ENCODE measurements around the gene XYLB.
"Not testable (repeated sequence)": the region's sequence is repeated elsewhere in the genome, so short reads cannot be mapped to it uniquely, and the experiment has no call there.

Gene XYLB

DNA sequence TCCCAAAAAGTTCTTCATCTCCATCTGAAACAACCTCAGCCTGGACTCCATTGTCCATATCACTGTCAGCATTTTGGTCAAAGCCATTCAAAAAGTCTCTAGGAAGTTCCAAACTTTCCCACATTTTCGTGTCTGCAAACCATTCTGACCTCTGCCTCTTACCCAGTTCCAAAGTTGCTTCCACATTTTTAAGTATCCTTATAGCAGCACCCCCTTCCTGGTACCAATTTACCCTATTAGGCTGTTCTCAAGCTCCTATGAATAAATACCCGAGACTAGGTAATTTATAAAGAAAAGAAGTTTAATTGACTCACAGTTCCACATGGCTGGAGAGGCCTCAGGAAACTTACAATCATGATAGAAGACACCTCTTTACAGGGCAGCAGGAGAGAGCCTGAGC lies 87.1 kb downstream of the XYLB start:
- H3K27me3 ChIP-seq (ENCODE audit: insufficient read depth, poor library complexity, severe bottlenecking); ATAC-seq (ENCODE audit: low read depth): not testable (repeated sequence)

DNA sequence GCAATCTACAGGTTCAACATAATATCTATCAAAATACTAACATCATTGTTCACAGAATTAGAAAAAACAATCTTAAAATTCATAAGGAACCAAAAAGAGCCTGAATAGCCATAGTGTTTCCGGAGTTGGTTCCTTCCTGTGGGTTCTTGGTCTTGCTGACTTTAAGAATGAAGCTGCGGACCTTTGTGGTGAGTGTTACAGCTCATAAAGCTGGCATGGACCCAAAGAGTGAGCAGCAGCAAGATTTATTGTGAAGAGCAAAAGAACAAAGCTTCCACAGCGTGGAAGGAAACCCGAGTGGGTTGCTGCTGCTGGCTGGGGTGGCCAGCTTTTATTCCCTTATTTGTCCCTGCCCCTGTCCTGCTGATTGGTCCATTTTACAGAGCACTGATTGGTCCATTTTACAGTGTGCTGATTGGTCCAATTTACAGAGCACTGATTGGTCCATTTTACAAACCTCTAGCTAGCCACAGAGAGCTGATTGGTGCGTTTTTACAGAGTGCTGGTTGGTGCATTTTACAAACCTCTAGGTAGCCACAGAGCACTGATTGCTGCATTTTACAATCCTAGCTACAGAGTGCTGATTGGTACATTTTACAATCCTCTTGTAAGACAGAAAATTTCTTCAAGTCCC lies 92.0 kb downstream of the XYLB start:
- H3K27ac ChIP-seq (ENCODE audit: poor library complexity, severe bottlenecking); H3K36me3 ChIP-seq (ENCODE audit: low read depth); H3K4me1 ChIP-seq (ENCODE audit: insufficient read depth, poor library complexity, severe bottlenecking); H3K4me3 ChIP-seq (ENCODE audit: severe bottlenecking); ATAC-seq (ENCODE audit: low read depth); H3K27me3 ChIP-seq (ENCODE audit: insufficient read depth, poor library complexity, severe bottlenecking); H3K9me3 ChIP-seq (ENCODE audit: severe bottlenecking); DNase-seq (ENCODE audit: low spot score): not testable (repeated sequence)

More for the DNA sequence above, 87.1 kb downstream of the XYLB start:
- peaks cover 13% of the 10 kb centered on the region for H3K9me3 ChIP-seq (ENCODE audit: severe bottlenecking)
- H3K4me1 ChIP-seq (ENCODE audit: insufficient read depth, poor library complexity, severe bottlenecking); H3K27ac ChIP-seq (ENCODE audit: poor library complexity, severe bottlenecking); H3K4me3 ChIP-seq (ENCODE audit: severe bottlenecking); DNase-seq (ENCODE audit: low spot score); H3K36me3 ChIP-seq (ENCODE audit: low read depth): not testable (repeated sequence)

DNA sequence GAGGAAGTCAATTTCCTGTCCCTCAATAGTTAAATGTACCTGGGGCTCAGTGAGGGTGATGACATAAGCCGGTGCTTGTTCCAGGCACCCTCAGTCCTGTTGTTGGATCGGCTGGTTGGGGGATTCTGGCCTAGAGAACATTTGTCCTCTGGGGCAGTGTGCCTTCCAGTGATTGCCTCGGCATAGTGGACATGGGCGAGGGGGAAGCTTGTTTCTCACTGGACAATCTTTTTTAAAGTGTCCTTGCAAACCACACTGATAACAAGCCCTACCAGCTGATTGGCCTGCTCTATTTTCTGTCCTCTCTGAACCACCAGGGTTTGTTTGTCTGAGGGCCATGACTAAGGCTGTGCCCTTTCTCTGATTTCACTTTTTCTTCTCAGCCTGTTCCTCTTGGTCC lies 96.6 kb downstream of the XYLB start:
- not testable (repeated sequence) for H3K36me3 ChIP-seq (ENCODE audit: low read depth); DNase-seq (ENCODE audit: low spot score); H3K27ac ChIP-seq (ENCODE audit: poor library complexity, severe bottlenecking); H3K9me3 ChIP-seq (ENCODE audit: severe bottlenecking); H3K4me3 ChIP-seq (ENCODE audit: severe bottlenecking); H3K27me3 ChIP-seq (ENCODE audit: insufficient read depth, poor library complexity, severe bottlenecking); ATAC-seq (ENCODE audit: low read depth); H3K4me1 ChIP-seq (ENCODE audit: insufficient read depth, poor library complexity, severe bottlenecking)

DNA sequence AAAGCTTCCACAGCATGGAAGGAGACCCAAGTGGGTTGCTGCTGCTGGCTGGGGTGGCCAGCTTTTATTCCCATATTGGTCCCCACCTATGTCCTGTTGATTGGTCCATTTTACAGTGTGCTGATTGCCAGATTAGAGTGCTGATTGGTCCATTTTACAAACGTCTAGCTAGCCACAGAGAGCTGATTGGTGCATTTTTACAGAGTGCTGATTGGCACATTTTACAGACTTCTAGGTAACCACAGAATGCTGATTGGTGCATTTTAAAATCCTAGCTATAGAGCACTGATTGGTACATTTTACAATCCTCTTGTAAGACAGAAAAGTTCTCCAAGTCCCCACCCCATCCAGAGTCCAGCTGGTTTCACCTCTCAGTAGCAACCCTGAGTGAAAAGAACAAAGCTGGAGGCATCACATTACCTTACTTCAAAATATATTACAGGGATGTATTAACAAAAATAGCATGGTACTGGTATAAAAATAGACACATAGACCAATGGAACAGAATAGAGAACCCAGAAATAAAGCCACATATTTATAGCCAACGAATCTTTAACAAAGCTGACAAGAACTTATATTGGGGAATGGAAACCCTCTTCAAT lies 99.6 kb downstream of the XYLB start:
- Histone ChIP-seq H3K27me3 (ENCODE audit: insufficient read depth, poor library complexity, severe bottlenecking) (no peaks in the 10 kb centered on the region), H3K4me1 (ENCODE audit: insufficient read depth, poor library complexity, severe bottlenecking) (no peaks in the 10 kb centered on the region), H3K27ac (ENCODE audit: poor library complexity, severe bottlenecking) (no peak overlapping the region), H3K36me3 (ENCODE audit: low read depth) (no peaks in the 10 kb centered on the region), H3K9me3 (ENCODE audit: severe bottlenecking) (no peaks in the 10 kb centered on the region), H3K4me3 (ENCODE audit: severe bottlenecking) (no peak overlapping the region)
- TF ChIP-seq, protein P1, sequence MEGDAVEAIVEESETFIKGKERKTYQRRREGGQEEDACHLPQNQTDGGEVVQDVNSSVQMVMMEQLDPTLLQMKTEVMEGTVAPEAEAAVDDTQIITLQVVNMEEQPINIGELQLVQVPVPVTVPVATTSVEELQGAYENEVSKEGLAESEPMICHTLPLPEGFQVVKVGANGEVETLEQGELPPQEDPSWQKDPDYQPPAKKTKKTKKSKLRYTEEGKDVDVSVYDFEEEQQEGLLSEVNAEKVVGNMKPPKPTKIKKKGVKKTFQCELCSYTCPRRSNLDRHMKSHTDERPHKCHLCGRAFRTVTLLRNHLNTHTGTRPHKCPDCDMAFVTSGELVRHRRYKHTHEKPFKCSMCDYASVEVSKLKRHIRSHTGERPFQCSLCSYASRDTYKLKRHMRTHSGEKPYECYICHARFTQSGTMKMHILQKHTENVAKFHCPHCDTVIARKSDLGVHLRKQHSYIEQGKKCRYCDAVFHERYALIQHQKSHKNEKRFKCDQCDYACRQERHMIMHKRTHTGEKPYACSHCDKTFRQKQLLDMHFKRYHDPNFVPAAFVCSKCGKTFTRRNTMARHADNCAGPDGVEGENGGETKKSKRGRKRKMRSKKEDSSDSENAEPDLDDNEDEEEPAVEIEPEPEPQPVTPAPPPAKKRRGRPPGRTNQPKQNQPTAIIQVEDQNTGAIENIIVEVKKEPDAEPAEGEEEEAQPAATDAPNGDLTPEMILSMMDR (IDR thresholded peaks at IDR 0.05; ENCODE audit: poor library complexity, severe bottlenecking): no peak
- DNase-seq (ENCODE audit: low spot score) (no peak), ATAC-seq (ENCODE audit: low read depth) (no peak)

DNA sequence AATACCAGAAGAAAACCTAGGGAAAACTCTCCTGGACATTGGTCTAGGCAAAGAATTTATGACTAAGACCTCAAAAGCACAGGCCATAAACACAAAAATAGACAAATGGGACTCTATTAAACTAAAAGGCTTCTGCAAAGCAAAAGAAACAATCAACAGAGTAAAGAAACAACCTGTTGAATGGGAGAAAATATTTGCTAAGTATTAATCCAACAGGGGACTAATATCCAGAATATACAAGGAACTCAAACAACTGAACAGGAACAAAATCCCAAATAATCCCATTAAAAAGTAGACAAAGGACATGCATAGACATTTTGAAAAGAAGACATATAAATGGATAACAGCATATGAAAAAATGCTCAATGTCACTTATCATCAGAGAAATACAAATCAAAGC lies 100.2 kb downstream of the XYLB start:
- ATAC-seq (ENCODE audit: low read depth): no peak
- H3K27ac ChIP-seq (ENCODE audit: poor library complexity, severe bottlenecking): no peak overlapping the region
- H3K4me3 ChIP-seq (ENCODE audit: severe bottlenecking): no peak overlapping the region
- H3K4me1 ChIP-seq (ENCODE audit: insufficient read depth, poor library complexity, severe bottlenecking): no peaks in the 10 kb centered on the region
- no peaks in the 10 kb centered on the region for H3K9me3 ChIP-seq (ENCODE audit: severe bottlenecking)
- TF ChIP-seq, protein P1 (IDR thresholded peaks at IDR 0.05; ENCODE audit: poor library complexity, severe bottlenecking): no peak
- no peaks in the 10 kb centered on the region for H3K36me3 ChIP-seq (ENCODE audit: low read depth)
- no peaks in the 10 kb centered on the region for H3K27me3 ChIP-seq (ENCODE audit: insufficient read depth, poor library complexity, severe bottlenecking)
- DNase-seq (ENCODE audit: low spot score): no peak

DNA sequence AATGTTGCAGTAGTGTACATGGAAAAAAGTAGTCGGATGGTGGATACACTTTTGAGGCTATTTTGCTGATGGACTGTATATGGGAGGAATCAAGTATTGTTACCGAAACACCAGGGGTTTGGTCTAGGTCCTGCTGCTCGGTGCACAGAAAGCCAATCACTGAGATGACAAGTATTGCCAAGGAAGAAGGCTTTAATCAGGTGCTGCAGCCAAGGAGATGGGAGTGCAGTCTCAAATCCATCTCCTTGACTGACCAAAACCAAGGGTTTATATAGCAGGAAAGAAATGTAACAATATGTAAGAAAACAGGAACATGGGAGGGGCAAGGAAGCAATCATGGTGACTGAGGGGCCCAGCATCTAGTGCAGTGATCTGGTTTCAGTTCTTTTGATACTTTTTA lies 104.3 kb downstream of the XYLB start:
- TF ChIP-seq, protein P1 (IDR thresholded peaks at IDR 0.05; ENCODE audit: poor library complexity, severe bottlenecking): no peak
- ATAC-seq (ENCODE audit: low read depth): no peak
- no peak overlapping the region for H3K4me3 ChIP-seq (ENCODE audit: severe bottlenecking)
- no peak for DNase-seq (ENCODE audit: low spot score)
- H3K36me3 ChIP-seq (ENCODE audit: low read depth): no peaks in the 10 kb centered on the region
- no peaks in the 10 kb centered on the region for H3K4me1 ChIP-seq (ENCODE audit: insufficient read depth, poor library complexity, severe bottlenecking)
- H3K27me3 ChIP-seq (ENCODE audit: insufficient read depth, poor library complexity, severe bottlenecking): no peaks in the 10 kb centered on the region
- no peak overlapping the region for H3K27ac ChIP-seq (ENCODE audit: poor library complexity, severe bottlenecking)
- no peaks in the 10 kb centered on the region for H3K9me3 ChIP-seq (ENCODE audit: severe bottlenecking)
